HG02981 (cell line): Measurements from ENCODE around the gene CCDC8.
"Not testable (repeated sequence)": the region's sequence is repeated elsewhere in the genome, so short reads cannot be mapped to it uniquely, and the experiment has no call there.

Experiments used
- ATAC-seq: cut with Tn5 transposase; IDR thresholded peaks from one replicate; pipeline ENCODE4 v1.9.1; 2021; ENCODE audit warnings: mild to moderate bottlenecking, moderate library complexity; ENCODE audit not compliant: unreplicated experiment

CCDC8 gene

GRCh38 chr19:46404753-46405468 lies 8.5 kb downstream of the CCDC8 start:
- no peak for ATAC-seq

- ATAC-seq = no peak
These were observed 9.2 kb downstream of the CCDC8 start for GRCh38 chr19:46404055-46404752.

- ATAC-seq = no peak
These were observed 10.6 kb downstream of the CCDC8 start for GRCh38 chr19:46402725-46403124.

DNA sequence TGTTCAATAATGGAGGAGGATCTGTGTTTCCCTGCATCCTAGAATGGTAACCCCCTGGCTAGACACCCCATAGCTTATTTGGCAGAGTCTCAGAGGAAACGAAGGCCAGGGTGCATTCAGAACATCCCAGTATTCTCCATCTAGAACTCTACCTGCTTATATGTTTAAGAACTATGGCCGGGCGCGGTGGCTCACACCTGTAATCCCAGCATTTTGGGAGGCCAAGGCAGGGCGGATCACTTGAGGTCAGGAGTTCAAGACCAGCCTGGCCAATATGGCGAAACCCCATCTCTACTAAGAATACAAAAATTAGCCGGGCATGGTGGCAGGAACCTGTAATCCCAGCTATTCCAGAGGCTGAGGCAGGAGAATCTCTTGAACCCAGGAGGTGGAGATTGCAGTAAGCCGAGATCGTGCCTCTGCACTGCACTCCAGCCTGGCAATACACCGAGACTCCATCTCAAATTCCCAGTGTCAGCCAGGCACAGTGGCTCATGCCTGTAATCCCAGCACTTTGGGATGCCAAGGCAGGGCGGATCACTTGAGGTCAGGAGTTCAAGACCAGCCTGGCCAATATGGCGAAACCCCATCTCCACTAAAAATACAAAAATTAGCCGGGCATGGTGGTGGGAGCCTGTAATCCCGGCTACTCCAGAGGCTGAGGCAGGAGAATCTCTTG lies 15.4 kb downstream of the CCDC8 start:
- ATAC-seq = not testable (repeated sequence)

DNA sequence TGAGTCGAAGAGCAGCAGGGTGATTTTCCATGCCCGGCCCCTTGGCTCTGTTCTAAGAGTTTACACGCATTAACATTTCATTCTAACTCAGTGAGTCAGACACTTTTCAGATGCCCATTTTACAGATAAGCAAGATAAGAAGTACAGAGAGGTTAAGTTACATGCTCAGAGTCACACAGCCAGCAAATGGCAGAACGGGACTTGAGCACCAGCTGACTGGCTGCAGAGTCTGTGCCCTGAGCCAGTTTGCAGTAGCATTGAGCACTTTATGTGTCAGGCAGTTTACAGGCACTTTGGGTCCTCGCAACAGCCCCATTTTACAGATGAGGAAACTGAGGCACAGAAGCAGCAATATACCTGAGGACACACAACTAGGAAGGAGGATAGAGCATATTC lies 19.0 kb downstream of the CCDC8 start:
- no peak for ATAC-seq

DNA sequence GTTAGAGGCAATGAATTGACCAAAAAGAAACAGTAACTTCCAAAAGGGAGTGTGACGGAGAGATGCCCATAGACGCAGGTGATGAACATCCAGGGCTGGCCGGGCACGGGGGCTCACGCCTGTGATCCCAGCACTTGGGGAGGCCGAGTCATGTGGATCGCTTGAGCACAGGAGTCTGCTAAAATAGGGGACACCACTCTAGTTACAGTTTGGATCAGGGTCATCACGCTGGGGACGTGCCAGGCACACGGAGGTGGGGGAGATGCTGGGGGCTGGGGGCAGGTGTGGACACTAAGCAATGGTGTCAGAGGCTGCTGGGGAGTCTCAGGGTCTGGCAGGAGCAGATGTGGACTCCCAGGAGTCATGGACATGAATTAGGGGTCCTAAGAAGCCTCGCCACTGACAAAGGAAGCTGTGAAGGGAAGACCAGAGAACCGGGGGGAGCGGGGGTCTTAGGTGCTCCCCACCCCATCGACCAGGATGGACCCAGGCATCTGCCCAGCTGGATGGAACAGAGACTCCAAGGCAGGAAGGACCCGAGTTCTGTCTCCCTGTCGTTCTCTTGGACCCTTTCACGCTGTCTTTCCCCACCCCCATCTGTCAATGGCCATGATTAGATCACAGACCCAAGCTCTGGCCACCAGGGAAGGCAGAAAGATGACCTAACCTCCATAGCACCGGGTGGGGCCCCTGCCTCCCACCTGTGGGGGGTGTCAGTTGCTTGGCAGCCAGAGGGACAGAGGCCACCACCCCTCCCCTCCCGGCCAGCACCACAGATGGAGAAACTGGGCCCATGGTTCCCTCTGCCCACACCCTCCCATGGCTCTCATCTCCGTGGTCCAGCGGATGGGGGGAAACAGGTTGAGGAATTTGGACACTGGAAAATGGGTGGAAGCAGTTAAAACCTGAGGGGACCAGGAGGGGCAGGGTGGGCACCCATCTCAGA lies 19.6 kb downstream of the CCDC8 start:
- ATAC-seq = no peak

DNA sequence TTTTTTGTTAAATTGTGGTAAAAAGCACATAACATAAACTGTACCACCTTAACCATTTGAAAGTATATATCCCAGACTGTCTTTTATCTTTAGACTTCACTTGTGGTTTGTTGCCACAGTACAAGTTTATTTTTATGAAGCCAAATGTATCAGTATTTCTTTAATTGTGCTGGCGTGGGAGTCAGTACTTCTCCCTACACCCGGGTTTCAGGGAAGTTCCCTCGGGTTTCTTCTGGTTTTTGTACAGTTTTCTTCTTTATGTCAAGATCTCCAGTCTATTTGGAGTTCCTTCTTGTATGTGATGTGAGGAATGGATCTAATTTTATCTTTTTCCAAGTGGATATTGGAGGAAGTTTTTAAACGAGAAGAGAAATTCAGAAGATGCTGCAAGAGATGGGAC lies 20.5 kb downstream of the CCDC8 start:
- ATAC-seq = no peak

DNA sequence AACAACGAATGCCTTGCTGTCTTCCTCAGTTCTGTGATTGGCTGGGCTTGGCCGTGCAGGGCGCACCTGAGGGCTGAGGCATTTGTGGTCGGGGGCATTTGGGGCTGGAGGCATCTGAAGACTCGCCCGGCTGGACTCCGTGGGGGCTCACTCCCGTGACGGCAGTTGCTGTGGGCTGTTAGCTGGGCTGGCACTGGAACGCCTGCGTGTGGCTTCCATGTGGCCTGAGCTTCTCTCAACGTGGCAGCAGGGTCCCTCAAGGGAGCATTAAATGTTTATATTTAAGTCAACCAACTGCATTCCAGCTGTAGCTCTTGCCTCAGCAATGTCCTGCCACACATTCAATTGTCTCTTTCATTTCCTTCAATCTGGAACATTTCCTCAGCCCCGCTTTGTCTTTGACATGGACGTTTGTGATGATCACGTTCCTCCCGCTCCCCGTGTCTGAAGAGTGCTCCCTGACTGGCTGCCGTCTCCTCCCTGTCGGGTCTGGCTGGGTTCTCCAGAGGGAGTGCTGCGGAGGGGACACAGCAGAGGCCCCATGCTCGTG lies 21.0 kb downstream of the CCDC8 start:
- no peak for ATAC-seq

GRCh38 chr19:46391296-46392251 lies 21.8 kb downstream of the CCDC8 start:
- ATAC-seq = no peak

DNA sequence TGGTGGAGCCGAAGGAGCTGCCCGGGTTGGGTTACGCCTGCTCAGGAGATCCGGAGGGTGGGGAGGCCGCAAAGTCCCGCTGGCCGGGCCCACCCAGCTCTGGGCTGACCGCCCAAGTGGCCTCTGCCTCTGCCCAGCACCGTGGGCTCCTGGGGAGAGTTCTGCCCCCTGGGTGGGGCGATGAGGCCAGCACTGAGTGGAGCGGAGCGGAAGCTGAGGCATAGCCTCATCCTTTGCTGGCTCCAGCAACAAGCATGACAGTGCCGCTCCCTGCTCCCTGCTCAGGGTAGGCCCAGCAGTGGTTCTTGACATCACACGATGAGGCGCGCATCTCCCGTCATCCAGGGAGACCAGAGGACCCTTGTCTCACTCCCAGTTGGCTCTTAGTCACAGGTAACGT lies 22.5 kb downstream of the CCDC8 start:
- no peak for ATAC-seq

- no peak for ATAC-seq
These were observed 23.1 kb downstream of the CCDC8 start for GRCh38 chr19:46390121-46390858.

DNA sequence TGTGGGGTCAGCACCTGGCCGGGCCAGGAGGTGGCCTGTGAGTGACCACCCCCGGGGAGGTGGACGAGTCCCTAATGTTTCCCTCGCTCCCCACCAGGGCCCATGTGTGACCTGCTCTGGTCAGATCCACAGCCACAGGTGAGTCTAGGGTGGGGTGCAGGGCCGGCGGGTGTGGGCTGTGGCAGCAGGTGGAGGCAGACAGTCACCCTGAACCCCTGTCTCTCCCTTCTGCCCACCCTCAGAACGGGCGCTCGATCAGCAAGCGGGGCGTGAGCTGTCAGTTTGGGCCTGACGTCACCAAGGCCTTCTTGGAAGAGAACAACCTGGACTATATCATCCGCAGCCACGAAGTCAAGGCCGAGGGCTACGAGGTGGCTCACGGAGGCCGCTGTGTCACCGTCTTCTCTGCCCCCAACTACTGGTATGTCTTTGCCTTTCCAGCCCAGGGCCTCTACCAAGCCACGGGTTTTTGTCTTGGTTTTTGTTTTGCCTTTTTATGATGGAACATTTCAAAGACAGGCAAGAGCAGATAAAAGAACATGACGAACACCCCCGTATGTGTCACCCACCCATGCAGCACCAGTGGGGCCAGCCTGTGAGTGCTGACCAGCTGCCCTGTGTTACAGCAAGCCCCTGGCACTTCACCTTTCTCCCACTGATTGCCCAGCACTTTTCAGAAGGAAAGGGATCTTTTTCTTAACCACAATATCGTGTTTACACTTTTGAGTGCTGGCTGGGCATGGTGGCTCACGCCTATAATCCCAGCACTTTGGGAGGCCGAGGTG lies 24.9 kb downstream of the CCDC8 start:
- no peak for ATAC-seq

DNA sequence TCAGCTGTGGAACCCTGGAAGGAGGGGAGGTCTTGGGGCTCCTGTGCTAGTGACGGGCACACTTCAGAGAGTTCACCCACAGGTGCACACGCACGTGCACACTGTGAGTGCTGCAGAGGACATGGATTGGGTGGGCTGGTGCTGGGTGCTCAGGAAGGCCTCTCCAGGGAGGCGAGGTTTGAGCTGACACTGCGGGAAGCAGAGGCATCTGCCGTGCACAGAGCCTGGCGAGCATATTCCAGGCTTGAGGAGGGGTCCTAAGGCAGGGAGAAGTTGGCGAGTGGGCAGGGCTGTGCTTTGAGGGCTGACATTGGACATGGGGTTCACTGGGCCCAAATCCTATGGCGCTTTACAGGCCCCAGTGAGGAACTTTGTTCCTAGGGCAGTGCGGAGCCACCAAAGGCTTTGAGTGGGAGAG lies 25.6 kb downstream of the CCDC8 start:
- no peak for ATAC-seq

DNA sequence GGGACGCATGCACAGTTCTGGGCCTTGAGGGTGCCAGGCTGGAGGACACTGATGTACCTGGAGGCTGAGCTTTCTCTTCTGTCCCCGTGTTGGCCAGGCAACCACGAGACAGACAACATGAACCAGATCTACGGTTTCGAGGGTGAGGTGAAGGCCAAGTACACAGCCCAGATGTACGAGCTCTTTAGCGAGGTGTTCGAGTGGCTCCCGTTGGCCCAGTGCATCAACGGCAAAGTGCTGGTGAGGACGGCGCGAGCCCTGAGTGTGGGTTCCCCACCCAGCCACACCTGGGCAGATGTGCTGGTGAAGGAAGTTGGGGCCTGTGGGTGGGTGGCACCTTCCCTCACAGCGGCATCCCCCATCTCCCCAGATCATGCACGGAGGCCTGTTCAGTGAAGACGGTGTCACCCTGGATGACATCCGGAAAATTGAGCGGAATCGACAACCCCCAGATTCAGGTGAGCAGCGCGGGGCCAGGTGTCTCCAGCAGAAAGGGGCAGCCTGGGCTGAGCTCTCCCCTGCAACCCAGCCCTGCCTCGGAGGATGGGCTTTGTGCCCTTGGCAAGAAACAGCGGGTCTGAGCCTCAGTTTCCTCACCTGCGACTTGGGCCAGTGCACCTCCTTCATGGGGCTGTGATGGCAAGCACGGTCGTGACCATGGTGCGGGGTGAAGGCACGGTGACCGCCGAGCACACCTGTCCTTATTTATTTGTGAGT lies 26.2 kb downstream of the CCDC8 start:
- no peak for ATAC-seq

DNA sequence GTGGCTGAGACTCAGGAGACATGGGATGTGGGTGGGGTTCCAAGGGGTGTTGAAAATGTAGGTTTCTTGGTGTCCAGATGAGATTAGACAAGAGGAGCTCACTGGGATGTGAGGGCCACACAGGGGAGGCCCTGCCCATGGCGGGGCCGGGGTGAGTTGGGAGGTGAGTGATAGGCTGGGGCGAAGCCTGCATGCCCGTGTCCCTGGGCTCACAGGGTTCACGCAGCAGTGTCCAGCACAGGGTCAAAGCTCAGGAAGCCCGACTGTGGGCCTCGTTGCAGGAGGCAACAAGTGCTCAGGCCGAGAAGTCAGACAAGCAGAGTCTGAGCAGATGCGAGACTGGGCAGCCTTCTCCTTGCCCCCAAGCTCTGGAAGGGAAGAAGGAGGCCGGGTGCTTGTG lies 27.2 kb downstream of the CCDC8 start:
- ATAC-seq = no peak

GRCh38 chr19:46385636-46386035 lies 27.7 kb downstream of the CCDC8 start:
- no peak for ATAC-seq

DNA sequence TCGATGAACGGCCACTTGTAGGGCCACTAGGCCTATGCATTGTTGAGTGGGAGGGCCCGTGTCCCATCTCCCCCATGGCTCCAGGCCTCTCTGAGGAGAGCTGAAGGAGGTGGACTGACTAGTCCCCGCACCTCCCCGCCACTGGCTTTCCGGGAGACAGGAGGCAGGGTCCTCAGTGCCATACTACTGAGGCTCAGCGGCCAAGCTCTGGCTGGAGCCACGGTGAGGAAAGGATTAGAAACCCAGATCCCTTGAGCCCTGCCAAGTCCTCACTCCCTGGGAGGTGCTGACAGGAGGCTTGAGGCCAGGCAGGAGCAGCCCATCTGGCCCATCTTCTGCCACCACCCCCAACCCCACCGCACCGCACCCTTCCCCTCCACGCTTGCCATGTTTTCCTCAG lies 29.0 kb downstream of the CCDC8 start:
- no peak for ATAC-seq
